ENCODE measurements around the gene NEU3. TPM values are rescaled to one million over a fixed set of nuclear protein-coding genes. Genes with fewer than 3 reads are reported as not detected.

Gene NEU3
- total RNA-seq (10 to 100 TPM; 25.8 to 41.5 TPM), polyA plus RNA-seq (ENCODE audit: insufficient read depth, low read depth, low replicate concordance) (29.3 TPM)
- long read RNA-seq, donor 1, partial matches to known transcripts: 0 of 2 reads
- long read RNA-seq, donor 1, other reads (novel, unspliced or antisense): 0 of 2 reads
- long read RNA-seq, donor 2, full-length matches to known transcripts: 1 of 1 reads
- long read RNA-seq, donor 2, partial matches to known transcripts: 0 of 1 reads
- long read RNA-seq, donor 2, other reads (novel, unspliced or antisense): 0 of 1 reads

GRCh38 chr11:74988541-74989259 lies at the start of gene NEU3:
Gene NEU3, plus strand, starts transcription at chr11:74988933. Its CDS starts 128 bp downstream, at chr11:74989061.
- intact Hi-C loops (cut with DNase I; ENCODE audit: low total_unique reads): no loop called here

GRCh38 chr11:74941492-74941891 lies 47.2 kb upstream of the NEU3 start:
- no peak for TF ChIP-seq POLR2A (IDR thresholded peaks at IDR 0.05)
- no peak for TF ChIP-seq CTCF (IDR thresholded peaks at IDR 0.05)
- intact Hi-C loops (cut with DNase I; ENCODE audit: low total_unique reads): loop anchor here (10.0 kb wide), 1 partner anchor 303 kb away; the partner anchor contains the start of gene TPBGL
- Histone ChIP-seq H3K4me1 (no peaks in the 10 kb centered on the region), H3K9me3 (no peaks in the 10 kb centered on the region), H3K27ac (no peak overlapping the region), H3K27me3 (no peaks in the 10 kb centered on the region), H3K36me3 (ENCODE audit: low read depth, missing control alignments) (no peaks in the 10 kb centered on the region), H3K4me3 (no peak overlapping the region)
- DNase-seq: no peak

More at GRCh38 chr11:74988541-74989259, at the start of gene NEU3:
- Histone ChIP-seq H3K27me3 (no peaks in the 10 kb centered on the region), H3K27ac (peak within 1 kb of the TSS; percentile 74 to 79), H3K4me1 (no peaks in the 10 kb centered on the region), H3K9me3 (no peaks in the 10 kb centered on the region), H3K4me3 (peak within 1 kb of the TSS; percentile 76 to 80), H3K36me3 (ENCODE audit: low read depth, missing control alignments) (no peaks in the 10 kb centered on the region)
- DNase-seq: peak; percentile 89
- 0% methylated on average over 36 to 44 of the region's 46 CpGs for WGBS, 2 donors
- TF ChIP-seq CTCF (IDR thresholded peaks at IDR 0.05) (no peak), POLR2A (IDR thresholded peaks at IDR 0.05) (no peak)

GRCh38 chr11:74942073-74942759 lies 46.5 kb upstream of the NEU3 start:
- Histone ChIP-seq H3K9me3 (no peaks in the 10 kb centered on the region), H3K4me1 (no peaks in the 10 kb centered on the region), H3K36me3 (ENCODE audit: low read depth, missing control alignments) (no peaks in the 10 kb centered on the region), H3K27ac (no peak overlapping the region), H3K27me3 (no peaks in the 10 kb centered on the region), H3K4me3 (no peak overlapping the region)
- 90% methylated on average over 5 of the region's 5 CpGs for WGBS, 2 donors
- DNase-seq: no peak
- TF ChIP-seq POLR2A (IDR thresholded peaks at IDR 0.05) (no peak), CTCF (IDR thresholded peaks at IDR 0.05) (no peak)
- intact Hi-C loops (cut with DNase I; ENCODE audit: low total_unique reads): loop anchor here (10.0 kb wide), 1 partner anchor 303 kb away; the partner anchor contains the start of gene TPBGL

- Histone ChIP-seq H3K4me3 (peak overlapping the region; percentile 92 to 93), H3K36me3 (ENCODE audit: low read depth, missing control alignments) (no peaks in the 10 kb centered on the region), H3K4me1 (peaks cover 26% of the 10 kb centered on the region), H3K27ac (peak overlapping the region; percentile 87 to 92), H3K27me3 (no peaks in the 10 kb centered on the region), H3K9me3 (no peaks in the 10 kb centered on the region)
- no peak for DNase-seq
- TF ChIP-seq POLR2A (IDR thresholded peaks at IDR 0.05): no peak
- TF ChIP-seq CTCF (IDR thresholded peaks at IDR 0.05): no peak
- WGBS, 2 donors: 0 to 1% methylated on average over 9 of the region's 9 CpGs
- intact Hi-C loops (cut with DNase I; ENCODE audit: low total_unique reads): loop anchor here (10.0 kb wide), 1 partner anchor 296 kb away; the partner anchor contains the start of gene TPBGL
These were observed 40.2 kb upstream of the NEU3 start for GRCh38 chr11:74948546-74948897.

All from testis (tissue), 5 donors.